Lower lobe of right lung (tissue), 2 donors: Measurements from ENCODE around the gene ADAM12. TPM values are rescaled to one million over a fixed set of nuclear protein-coding genes. Genes with fewer than 3 reads are reported as not detected.
A peak's percentile ranks its signal among the peaks of the same experiment; 100 is the strongest.

Experiments used
- ATAC-seq, 2 donors: fragments of 200-7000 bp; cut with Tn5 transposase; one replicate each; pipeline ENCODE4 v1.9.1; 2020 to 2022; ENCODE audit warnings: mild to moderate bottlenecking in 2 of 2, moderate library complexity in 2 of 2
- DNase-seq: peaks from one replicate; pipeline ENCODE4 v3.0.0-alpha.2; 2020
- H3K27ac ChIP-seq: fragments of 200-600 bp; one replicate; pipeline ENCODE4 v1.8.0; 2022
- H3K27me3 ChIP-seq: fragments of 200-600 bp; one replicate; pipeline ENCODE4 v1.8.0; 2022; ENCODE audit warnings: low read depth
- H3K36me3 ChIP-seq: fragments of 200-600 bp; one replicate; pipeline ENCODE4 v1.8.0; 2022; ENCODE audit warnings: mild to moderate bottlenecking
- H3K4me1 ChIP-seq: fragments of 200-600 bp; one replicate; pipeline ENCODE4 v1.8.0; 2022
- H3K4me3 ChIP-seq: fragments of 200-600 bp; one replicate; pipeline ENCODE4 v1.8.0; 2022; ENCODE audit warnings: mild to moderate bottlenecking
- H3K9me3 ChIP-seq: fragments of 200-600 bp; one replicate; pipeline ENCODE4 v1.8.0; 2022
- intact Hi-C: fragments of 100-400 bp; cut with DNase I; formaldehyde crosslinking; loops from one replicate; pipeline ENCODE4 v1.11.0; 2022
- total RNA-seq: library from RNA; stranded (reverse); fragmentation: NEBNext Ultra II Directional; extraction: Animal tissue kit (Norgen Biotek cat#: 25700); gene quantifications from one replicate; pipeline ENCODE4 v1.2.1, GENCODE V29; 2021
- TF ChIP-seq, protein P1 (sequence below): fragments of 200-600 bp; IDR thresholded peaks from one replicate; pipeline ENCODE4 v1.8.0; 2022; ENCODE audit warnings: antibody characterized with exemption, mild to moderate bottlenecking
- donor health status: DM: no; HTN: yes; CAD: no; lungs with severe emphysema.

Gene ADAM12
- total RNA-seq, 1 donor from 2014 or later, result 0.92 TPM

DNA sequence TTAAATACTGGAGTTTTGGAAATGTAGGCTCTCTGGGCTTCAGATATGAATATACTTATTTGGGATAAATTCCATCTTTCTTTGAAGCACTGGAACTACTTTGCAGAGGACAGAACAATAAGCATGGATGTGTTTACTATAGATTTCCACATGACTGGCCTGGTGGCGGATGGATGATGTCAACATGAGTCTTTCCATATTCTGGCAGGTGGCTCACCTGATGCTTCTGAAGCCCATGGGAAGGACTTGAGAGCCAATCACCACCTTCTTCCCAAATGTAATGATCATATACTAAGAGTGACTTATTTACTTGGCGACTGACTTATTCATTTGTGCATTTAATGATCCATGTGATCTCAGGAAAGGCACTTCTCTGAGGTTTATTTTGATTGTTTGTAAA, 381.4 kb downstream of the ADAM12 start:
- no peaks in the 10 kb centered on the region for H3K27me3 ChIP-seq
- ATAC-seq (no peak), DNase-seq (no peak)
- H3K4me1 ChIP-seq, result no peaks in the 10 kb centered on the region
- TF ChIP-seq, protein P1, sequence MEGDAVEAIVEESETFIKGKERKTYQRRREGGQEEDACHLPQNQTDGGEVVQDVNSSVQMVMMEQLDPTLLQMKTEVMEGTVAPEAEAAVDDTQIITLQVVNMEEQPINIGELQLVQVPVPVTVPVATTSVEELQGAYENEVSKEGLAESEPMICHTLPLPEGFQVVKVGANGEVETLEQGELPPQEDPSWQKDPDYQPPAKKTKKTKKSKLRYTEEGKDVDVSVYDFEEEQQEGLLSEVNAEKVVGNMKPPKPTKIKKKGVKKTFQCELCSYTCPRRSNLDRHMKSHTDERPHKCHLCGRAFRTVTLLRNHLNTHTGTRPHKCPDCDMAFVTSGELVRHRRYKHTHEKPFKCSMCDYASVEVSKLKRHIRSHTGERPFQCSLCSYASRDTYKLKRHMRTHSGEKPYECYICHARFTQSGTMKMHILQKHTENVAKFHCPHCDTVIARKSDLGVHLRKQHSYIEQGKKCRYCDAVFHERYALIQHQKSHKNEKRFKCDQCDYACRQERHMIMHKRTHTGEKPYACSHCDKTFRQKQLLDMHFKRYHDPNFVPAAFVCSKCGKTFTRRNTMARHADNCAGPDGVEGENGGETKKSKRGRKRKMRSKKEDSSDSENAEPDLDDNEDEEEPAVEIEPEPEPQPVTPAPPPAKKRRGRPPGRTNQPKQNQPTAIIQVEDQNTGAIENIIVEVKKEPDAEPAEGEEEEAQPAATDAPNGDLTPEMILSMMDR, result no peak
- H3K4me3 ChIP-seq, result no peak overlapping the region
- no peaks in the 10 kb centered on the region for H3K9me3 ChIP-seq
- no peaks in the 10 kb centered on the region for H3K36me3 ChIP-seq
- no peak overlapping the region for H3K27ac ChIP-seq
- intact Hi-C loops, result no loop called here

DNA sequence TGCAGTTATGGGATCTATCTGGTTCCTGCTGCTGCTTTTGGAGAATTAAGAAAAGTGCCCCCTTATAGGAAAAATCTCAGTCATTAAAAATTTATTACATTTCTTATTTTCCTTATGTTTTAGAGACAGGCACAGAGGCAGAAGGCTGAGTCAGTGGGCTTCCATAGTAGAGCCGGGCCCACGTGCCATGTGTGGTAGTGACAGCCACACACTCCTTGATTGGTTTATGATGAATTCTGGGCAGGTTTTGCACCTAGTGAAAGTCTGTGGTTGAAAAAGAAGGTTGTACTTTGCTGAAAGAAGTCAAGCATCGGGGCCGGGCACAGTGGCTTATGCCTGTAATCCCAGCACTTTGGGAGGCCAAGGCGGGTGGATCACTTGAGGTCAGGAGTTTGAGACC, 382.0 kb downstream of the ADAM12 start:
- TF ChIP-seq, protein P1, result no peak
- Histone ChIP-seq H3K36me3 (no peaks in the 10 kb centered on the region), H3K9me3 (no peaks in the 10 kb centered on the region), H3K27me3 (no peaks in the 10 kb centered on the region), H3K4me3 (no peak overlapping the region), H3K27ac (no peak overlapping the region), H3K4me1 (no peaks in the 10 kb centered on the region)
- ATAC-seq (no peak), DNase-seq (no peak)
- intact Hi-C loops, result no loop called here

DNA sequence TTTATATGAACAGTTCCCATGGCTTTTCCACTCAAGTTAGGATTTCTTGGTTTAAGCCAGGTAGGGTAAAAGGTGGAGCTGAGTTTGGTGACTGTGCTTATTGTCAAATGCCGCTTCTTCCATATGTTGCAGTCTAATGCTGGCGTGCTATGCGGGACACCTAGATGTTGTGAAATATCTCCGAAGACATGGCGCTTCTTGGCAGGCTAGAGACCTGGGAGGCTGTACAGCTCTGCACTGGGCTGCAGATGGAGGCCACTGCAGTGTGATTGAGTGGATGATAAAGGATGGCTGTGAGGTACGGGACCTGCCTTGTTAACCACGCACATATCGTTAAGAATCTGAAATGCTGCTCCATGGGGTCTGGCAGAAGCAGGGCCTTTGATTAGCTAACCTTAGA, 383.5 kb downstream of the ADAM12 start:
- H3K4me3 ChIP-seq, result no peak overlapping the region

DNA sequence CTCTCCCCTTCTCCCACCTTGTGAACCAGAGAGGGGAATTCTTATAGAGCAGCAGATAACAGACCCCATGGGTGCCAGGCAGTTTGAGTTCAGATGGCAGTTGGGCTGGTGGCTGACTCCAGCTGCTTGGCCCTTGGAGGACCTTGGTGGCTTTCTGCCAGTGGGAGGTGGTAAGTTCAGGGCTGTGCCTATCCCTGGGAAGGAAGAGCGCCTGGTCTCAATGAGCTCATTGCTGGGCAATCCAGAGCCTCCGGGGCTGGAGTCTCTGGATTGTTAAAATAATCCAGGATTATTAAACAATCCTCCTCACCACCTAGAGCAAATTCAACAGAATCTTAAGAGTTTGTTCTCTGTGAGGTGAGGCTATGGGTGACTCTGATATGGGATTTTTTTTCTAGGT, 386.7 kb downstream of the ADAM12 start:
- Histone ChIP-seq H3K27ac (no peak overlapping the region), H3K27me3 (no peaks in the 10 kb centered on the region), H3K9me3 (no peaks in the 10 kb centered on the region), H3K4me1 (no peaks in the 10 kb centered on the region), H3K4me3 (no peak overlapping the region), H3K36me3 (no peaks in the 10 kb centered on the region)
- DNase-seq (no peak), ATAC-seq (peak in 1 of 2 donors; percentile 24)
- intact Hi-C loops, result no loop called here
- TF ChIP-seq, protein P1, result no peak

More for the DNA sequence above, 383.5 kb downstream of the ADAM12 start:
- no peak for ATAC-seq
- Histone ChIP-seq H3K9me3 (no peaks in the 10 kb centered on the region), H3K4me1 (no peaks in the 10 kb centered on the region), H3K27me3 (no peaks in the 10 kb centered on the region), H3K27ac (no peak overlapping the region), H3K36me3 (no peaks in the 10 kb centered on the region)
- intact Hi-C loops, result no loop called here
- no peak for DNase-seq
- TF ChIP-seq, protein P1, result no peak

DNA sequence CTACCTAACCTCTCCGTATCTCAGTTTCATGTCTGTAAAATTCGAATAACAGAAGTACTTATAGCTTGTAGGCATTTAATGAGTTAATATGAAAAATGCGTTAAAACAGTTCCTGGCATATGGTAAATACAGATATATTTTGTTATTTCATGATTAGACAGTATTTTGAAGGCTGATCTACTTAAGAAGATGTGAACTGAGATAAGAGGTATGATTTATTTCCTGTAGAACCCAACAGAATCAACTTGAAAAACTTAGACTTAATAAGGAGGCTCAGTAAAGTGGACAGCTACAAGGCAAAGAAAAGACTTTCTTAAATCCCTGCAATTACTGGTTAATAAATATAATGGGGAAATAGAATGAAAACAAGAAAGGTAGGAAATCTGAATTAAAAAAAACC, 388.6 kb downstream of the ADAM12 start:
- no peak overlapping the region for H3K27ac ChIP-seq
- no peaks in the 10 kb centered on the region for H3K27me3 ChIP-seq
- H3K9me3 ChIP-seq, result no peaks in the 10 kb centered on the region
- H3K4me3 ChIP-seq, result no peak overlapping the region
- intact Hi-C loops, result no loop called here
- DNase-seq (no peak), ATAC-seq (no peak)
- H3K36me3 ChIP-seq, result no peaks in the 10 kb centered on the region
- TF ChIP-seq, protein P1, result no peak
- no peaks in the 10 kb centered on the region for H3K4me1 ChIP-seq

DNA sequence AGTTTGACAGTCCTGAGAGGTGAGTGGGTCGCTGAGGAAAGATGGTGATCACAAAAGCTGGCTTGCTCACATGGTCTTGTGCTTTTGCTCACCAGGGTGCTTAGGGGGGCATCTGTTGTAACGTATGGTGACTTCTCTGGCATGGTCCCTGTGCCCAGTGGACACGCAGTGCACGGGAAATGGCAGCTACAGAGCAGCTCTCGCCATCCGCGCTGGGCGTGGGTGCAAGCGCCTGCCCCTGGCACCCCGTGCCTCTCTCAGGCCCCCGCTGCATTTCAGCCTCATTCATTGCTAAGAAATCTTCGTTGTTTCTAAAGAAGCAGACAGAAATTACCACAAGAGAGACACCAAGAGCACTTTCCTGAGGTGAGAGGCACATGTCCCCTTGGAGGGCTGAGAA, 390.7 kb downstream of the ADAM12 start:
- intact Hi-C loops, result no loop called here
- no peak for DNase-seq
- Histone ChIP-seq H3K36me3 (no peaks in the 10 kb centered on the region), H3K4me1 (no peaks in the 10 kb centered on the region), H3K4me3 (no peak overlapping the region), H3K27me3 (no peaks in the 10 kb centered on the region), H3K9me3 (no peaks in the 10 kb centered on the region), H3K27ac (no peak overlapping the region)
- ATAC-seq, result peak in 1 of 2 donors; percentile 13
- TF ChIP-seq, protein P1, result no peak
